NT2/D1 (cell line): ENCODE data around the gene BATF3.

ENCODE experiments used
- DNase-seq: peaks from one replicate; pipeline ENCODE4 v3.0.0-alpha.2; 2011; ENCODE audit warnings: low read depth, low spot score
- H3K27me3 ChIP-seq: 2 replicates; pipeline ENCODE4 v1.6.0; 2011; ENCODE audit warnings: mild to moderate bottlenecking; ENCODE audit not compliant: insufficient read length, insufficient read depth
- H3K36me3 ChIP-seq: 2 replicates; pipeline ENCODE4 v1.6.1; 2011; ENCODE audit warnings: mild to moderate bottlenecking, low read length, mixed read lengths; ENCODE audit not compliant: insufficient read depth, insufficient read length
- H3K4me1 ChIP-seq: 2 replicates; pipeline ENCODE4 v1.5.1; 2011; ENCODE audit not compliant: insufficient read depth, insufficient read length
- H3K4me3 ChIP-seq: 2 replicates; pipeline ENCODE4 v1.5.1; 2011; ENCODE audit warnings: low read depth; ENCODE audit not compliant: insufficient read length
- H3K9ac ChIP-seq: 2 replicates; pipeline ENCODE4 v1.6.0; 2011; ENCODE audit warnings: low read depth; ENCODE audit not compliant: insufficient read length
- H3K9me3 ChIP-seq: 2 replicates; pipeline ENCODE4 v1.5.1; 2011; ENCODE audit warnings: mild to moderate bottlenecking, low read length; ENCODE audit not compliant: insufficient read depth
- SUZ12 ChIP-seq: IDR thresholded peaks from 2 replicates; pipeline ENCODE4 v1.6.1; 2011; ENCODE audit not compliant: insufficient read length, insufficient read depth; ENCODE audit errors: extremely low read depth
- YY1 ChIP-seq: IDR thresholded peaks from 2 replicates; pipeline ENCODE4 v1.6.1; 2011; ENCODE audit not compliant: insufficient read length, insufficient read depth
- ZNF274 ChIP-seq: IDR thresholded peaks from 2 replicates; pipeline ENCODE4 v1.6.1; 2011; ENCODE audit warnings: mild to moderate bottlenecking, low read depth, low read length

The BATF3 gene

DNA sequence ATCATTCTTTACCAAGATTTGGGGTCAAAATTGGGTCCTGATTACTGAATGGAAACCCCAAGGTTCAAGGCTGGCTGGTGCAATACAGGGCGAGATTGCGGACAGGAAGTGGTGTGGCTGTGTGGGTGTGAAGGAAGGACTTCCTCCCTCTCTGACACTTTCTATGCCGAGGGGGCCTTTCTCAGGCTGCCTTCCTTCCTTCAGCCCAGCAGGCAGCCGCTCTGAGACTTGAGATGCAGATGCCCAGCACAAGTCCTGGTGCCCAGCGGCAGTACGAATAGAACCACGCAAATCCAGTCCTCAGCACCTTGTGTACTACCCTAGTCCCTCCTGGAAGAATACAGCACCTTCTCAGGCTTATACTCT is 16.3 kb downstream of the BATF3 start:
- no peak overlapping the region for H3K9ac ChIP-seq

GRCh38 chr1:212680680-212681389 is 18.8 kb downstream of the BATF3 start:
- DNase-seq, result no peak
- Histone ChIP-seq H3K4me3 (no peak overlapping the region), H3K36me3 (no peaks in the 10 kb centered on the region), H3K4me1 (peaks cover 6% of the 10 kb centered on the region), H3K9me3 (no peaks in the 10 kb centered on the region), H3K27me3 (no peaks in the 10 kb centered on the region), H3K9ac (no peak overlapping the region)
- TF ChIP-seq ZNF274, result no peak
- no peak for TF ChIP-seq YY1
- TF ChIP-seq SUZ12, result no peak

More for the DNA sequence above, 16.3 kb downstream of the BATF3 start:
- H3K27me3 ChIP-seq, result no peaks in the 10 kb centered on the region
- DNase-seq, result no peak
- no peak overlapping the region for H3K4me3 ChIP-seq
- no peaks in the 10 kb centered on the region for H3K36me3 ChIP-seq
- no peak for TF ChIP-seq ZNF274
- TF ChIP-seq YY1, result no peak
- no peak for TF ChIP-seq SUZ12
- H3K4me1 ChIP-seq, result peaks cover 2% of the 10 kb centered on the region
- H3K9me3 ChIP-seq, result no peaks in the 10 kb centered on the region

DNA sequence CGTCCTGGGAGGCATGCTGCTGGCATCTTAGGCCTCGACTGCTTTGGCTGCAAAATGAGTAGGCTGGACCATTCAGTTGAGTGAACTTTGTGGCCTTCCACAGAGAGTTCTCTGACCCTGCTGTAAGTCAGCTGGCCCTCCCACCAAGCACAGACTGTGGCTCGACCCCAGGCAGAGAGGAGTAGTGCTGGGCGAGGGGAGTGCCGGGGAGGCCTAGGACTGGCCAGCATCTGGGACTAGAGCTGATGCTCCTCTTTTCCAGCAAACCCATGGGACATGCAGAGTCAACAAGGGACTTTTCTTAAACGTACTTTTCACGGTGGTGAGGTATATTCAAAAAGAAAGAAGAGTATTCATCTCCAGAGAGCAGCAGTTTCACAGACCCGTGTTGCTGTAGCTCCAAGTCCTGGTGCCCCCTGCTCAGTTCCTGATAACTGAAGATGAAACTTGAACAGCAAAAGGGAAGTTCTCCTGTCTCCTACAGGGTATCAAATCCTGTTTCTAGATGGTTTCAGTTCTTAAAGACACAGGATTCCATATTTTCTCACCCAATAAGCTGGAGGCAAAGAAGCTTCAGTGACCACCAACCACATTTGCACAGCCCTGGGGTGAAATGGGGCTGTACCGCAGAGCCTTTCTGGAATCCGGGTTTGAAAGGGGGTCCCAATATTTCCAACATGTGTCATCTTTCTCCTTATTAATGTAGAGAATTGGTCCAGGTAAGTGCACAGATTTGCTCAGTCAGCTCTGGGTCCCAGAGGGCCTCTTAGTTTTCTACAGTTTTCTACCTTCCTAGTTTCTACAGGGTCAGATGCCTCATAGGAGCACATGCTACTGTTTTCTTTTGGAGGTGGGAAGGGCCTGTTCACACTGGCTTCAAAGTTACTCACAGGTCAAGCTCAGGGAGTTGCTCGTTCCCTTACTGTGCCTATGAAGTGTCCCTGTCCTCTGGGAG is 20.9 kb downstream of the BATF3 start:
- TF ChIP-seq SUZ12 (no peak), ZNF274 (no peak), YY1 (no peak)
- no peak overlapping the region for H3K4me3 ChIP-seq
- H3K4me1 ChIP-seq, result peaks cover 6% of the 10 kb centered on the region
- DNase-seq, result no peak
- no peaks in the 10 kb centered on the region for H3K27me3 ChIP-seq
- no peaks in the 10 kb centered on the region for H3K36me3 ChIP-seq
- H3K9ac ChIP-seq, result no peak overlapping the region
- H3K9me3 ChIP-seq, result no peaks in the 10 kb centered on the region

GRCh38 chr1:212677573-212677972 is 22.1 kb downstream of the BATF3 start:
- Histone ChIP-seq H3K9me3 (no peaks in the 10 kb centered on the region), H3K9ac (no peak overlapping the region), H3K4me1 (peaks cover 4% of the 10 kb centered on the region), H3K27me3 (no peaks in the 10 kb centered on the region), H3K4me3 (no peak overlapping the region), H3K36me3 (no peaks in the 10 kb centered on the region)
- TF ChIP-seq YY1 (no peak), ZNF274 (no peak), SUZ12 (no peak)
- no peak for DNase-seq

DNA sequence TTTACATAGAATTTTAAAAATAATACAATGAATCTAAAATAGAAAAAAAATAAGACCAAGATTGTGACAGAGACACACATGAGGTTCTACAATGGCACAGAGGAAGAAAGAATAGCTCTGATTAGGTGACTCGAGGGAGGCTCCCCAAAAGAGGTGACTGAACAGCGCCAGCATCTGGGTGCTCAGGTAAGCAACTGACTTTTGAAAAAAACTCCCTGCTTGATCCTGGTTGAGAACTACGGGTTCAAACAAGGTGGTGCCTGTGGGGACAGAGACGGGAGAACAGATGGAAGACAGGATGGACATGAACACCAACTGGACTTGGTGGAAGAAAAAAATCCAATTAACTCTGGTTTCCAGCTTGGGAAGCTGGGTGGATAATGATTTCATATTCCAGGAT is 22.5 kb downstream of the BATF3 start:
- Histone ChIP-seq H3K27me3 (no peaks in the 10 kb centered on the region), H3K4me3 (no peak overlapping the region), H3K36me3 (no peaks in the 10 kb centered on the region), H3K9me3 (no peaks in the 10 kb centered on the region), H3K4me1 (peaks cover 4% of the 10 kb centered on the region), H3K9ac (no peak overlapping the region)
- no peak for DNase-seq
- TF ChIP-seq YY1 (no peak), ZNF274 (no peak), SUZ12 (no peak)

- H3K9ac ChIP-seq, result no peak overlapping the region
- no peak overlapping the region for H3K4me3 ChIP-seq
- no peaks in the 10 kb centered on the region for H3K36me3 ChIP-seq
- no peak for DNase-seq
- peaks cover 4% of the 10 kb centered on the region for H3K4me1 ChIP-seq
- no peaks in the 10 kb centered on the region for H3K27me3 ChIP-seq
- TF ChIP-seq SUZ12 (no peak), YY1 (no peak), ZNF274 (no peak)
- no peaks in the 10 kb centered on the region for H3K9me3 ChIP-seq
Observed at GRCh38 chr1:212675675-212676074, 24.0 kb downstream of the BATF3 start.

- Histone ChIP-seq H3K27me3 (no peaks in the 10 kb centered on the region), H3K9me3 (no peaks in the 10 kb centered on the region), H3K4me3 (no peak overlapping the region), H3K4me1 (peaks cover 4% of the 10 kb centered on the region), H3K9ac (no peak overlapping the region), H3K36me3 (no peaks in the 10 kb centered on the region)
- TF ChIP-seq YY1 (no peak), ZNF274 (no peak), SUZ12 (no peak)
- no peak for DNase-seq
Observed at GRCh38 chr1:212674872-212675271, 24.8 kb downstream of the BATF3 start.
